WTC11 (cell line): ENCODE data around the gene LRMDA. TPM values are rescaled to one million over a fixed set of nuclear protein-coding genes. Genes with fewer than 3 reads are reported as not detected.

Source experiments
- ATAC-seq: fragments of 200-7000 bp; cut with Tn5 transposase; 2 replicates; pipeline ENCODE4 v1.10.0; 2021; ENCODE audit warnings: mild to moderate bottlenecking, moderate library complexity
- CTCF ChIA-PET: fragments of 300-600 bp; sonication (Branson Sonifier 250); formaldehyde crosslinking; loops from one replicate; lab custom pipeline; 2021; ENCODE audit warnings: antibody characterized with exemption; lab: Charles Lee
- POLR2A ChIA-PET: fragments of 350-600 bp; sonication (Branson Sonifier 250); formaldehyde crosslinking; loops from one replicate; lab custom pipeline; 2021; ENCODE audit warnings: antibody characterized with exemption; lab: Charles Lee
- DNase-seq: peaks from one replicate; pipeline ENCODE4 v3.0.0; 2021; ENCODE audit warnings: low spot score
- H3K27ac Mint-ChIP-seq: 2 replicates; pipeline ENCODE4 v1.8.0; 2021; ENCODE audit warnings: mixed read lengths
- H3K27me3 Mint-ChIP-seq: 2 replicates; pipeline ENCODE4 v1.8.0; 2021; ENCODE audit warnings: low read depth, mild to moderate bottlenecking, moderate library complexity, mixed read lengths
- H3K36me3 Mint-ChIP-seq: 2 replicates; pipeline ENCODE4 v1.8.0; 2021; ENCODE audit warnings: mixed read lengths
- H3K4me1 Mint-ChIP-seq: 2 replicates; pipeline ENCODE4 v1.8.0; 2022; ENCODE audit warnings: mixed read lengths
- H3K4me3 Mint-ChIP-seq: 2 replicates; pipeline ENCODE4 v1.8.0; 2021; ENCODE audit warnings: mild to moderate bottlenecking, moderate library complexity, mixed read lengths
- H3K9me3 Mint-ChIP-seq: 2 replicates; pipeline ENCODE4 v1.8.0; 2021; ENCODE audit warnings: mixed read lengths
- AFF4 ChIP-seq: sonication (generic); formaldehyde crosslinking; IDR thresholded peaks from 2 replicates; pipeline ENCODE4 v1.8.1; 2023; ENCODE audit warnings: mild to moderate bottlenecking, missing genetic modification reagents, borderline replicate concordance
- CDX4 ChIP-seq: fragments of 250-450 bp; sonication (Bioruptor Pico); IDR thresholded peaks from 2 replicates; pipeline ENCODE4 v1.9.0; 2021; ENCODE audit warnings: moderate library complexity, mild to moderate bottlenecking, inconsistent platforms, borderline replicate concordance
- CREB1 ChIP-seq: sonication (generic); formaldehyde crosslinking; IDR thresholded peaks from 2 replicates; pipeline ENCODE4 v1.8.0; 2023; ENCODE audit warnings: mild to moderate bottlenecking, missing genetic modification reagents
- E2F4 ChIP-seq: sonication (generic); formaldehyde crosslinking; IDR thresholded peaks from 2 replicates; pipeline ENCODE4 v1.8.1; 2022; ENCODE audit warnings: low read depth, mild to moderate bottlenecking, moderate library complexity, missing genetic modification reagents, borderline replicate concordance
- ERG ChIP-seq: fragments of 250-450 bp; sonication (Bioruptor Pico); IDR thresholded peaks from 2 replicates; pipeline ENCODE4 v1.8.0; 2021; ENCODE audit warnings: mild to moderate bottlenecking
- ETV6 ChIP-seq: sonication (generic); formaldehyde crosslinking; IDR thresholded peaks from 2 replicates; pipeline ENCODE4 v1.8.1; 2022; ENCODE audit warnings: mild to moderate bottlenecking, missing genetic modification reagents
- FOXK1 ChIP-seq: sonication (generic); formaldehyde crosslinking; IDR thresholded peaks from 2 replicates; pipeline ENCODE4 v1.8.0; 2022; ENCODE audit warnings: mild to moderate bottlenecking, moderate library complexity, missing genetic modification reagents
- HMGXB4 ChIP-seq: sonication (generic); formaldehyde crosslinking; IDR thresholded peaks from 2 replicates; pipeline ENCODE4 v1.8.1; 2023; ENCODE audit warnings: mild to moderate bottlenecking, moderate library complexity, missing genetic modification reagents
- IRF1 ChIP-seq: sonication (generic); formaldehyde crosslinking; IDR thresholded peaks from 2 replicates; pipeline ENCODE4 v1.8.0; 2023; ENCODE audit warnings: missing genetic modification reagents
- JUN ChIP-seq: sonication (generic); formaldehyde crosslinking; IDR thresholded peaks from 2 replicates; pipeline ENCODE4 v1.8.0; 2023; ENCODE audit warnings: mild to moderate bottlenecking, missing genetic modification reagents
- MAX ChIP-seq: sonication (generic); formaldehyde crosslinking; IDR thresholded peaks from 2 replicates; pipeline ENCODE4 v1.8.0; 2022; ENCODE audit warnings: mild to moderate bottlenecking, missing genetic modification reagents
- NR1H2 ChIP-seq: sonication (generic); formaldehyde crosslinking; IDR thresholded peaks from 2 replicates; pipeline ENCODE4 v1.9.0; 2021; ENCODE audit warnings: mild to moderate bottlenecking, moderate library complexity, missing genetic modification reagents
- OVOL2 ChIP-seq: fragments of 250-450 bp; sonication (Bioruptor Pico); IDR thresholded peaks from 2 replicates; pipeline ENCODE4 v1.9.0; 2021; ENCODE audit warnings: mild to moderate bottlenecking, borderline replicate concordance
- PREB ChIP-seq: sonication (generic); formaldehyde crosslinking; IDR thresholded peaks from 2 replicates; pipeline ENCODE4 v1.8.1; 2022; ENCODE audit warnings: mild to moderate bottlenecking, missing genetic modification reagents, moderate library complexity, borderline replicate concordance
- TEAD4 ChIP-seq: sonication (generic); formaldehyde crosslinking; IDR thresholded peaks from 2 replicates; pipeline ENCODE4 v1.8.0; 2022; ENCODE audit warnings: mild to moderate bottlenecking, missing genetic modification reagents
- ZBTB21 ChIP-seq: sonication (generic); formaldehyde crosslinking; IDR thresholded peaks from 2 replicates; pipeline ENCODE4 v1.8.1; 2023; ENCODE audit warnings: mild to moderate bottlenecking, missing genetic modification reagents, borderline replicate concordance
- ZNF138 ChIP-seq: sonication (generic); formaldehyde crosslinking; conservative IDR thresholded peaks from 2 replicates; pipeline ENCODE4 v1.8.1; 2022; ENCODE audit warnings: mild to moderate bottlenecking, moderate library complexity, missing genetic modification reagents
- ZNF219 ChIP-seq: sonication (generic); formaldehyde crosslinking; IDR thresholded peaks from 2 replicates; pipeline ENCODE4 v1.8.0; 2023; ENCODE audit warnings: missing genetic modification reagents, mild to moderate bottlenecking, borderline replicate concordance
- ZNF423 ChIP-seq: fragments of 250-450 bp; sonication (Bioruptor Pico); IDR thresholded peaks from 2 replicates; pipeline ENCODE4 v2.1.2; 2022; ENCODE audit warnings: mild to moderate bottlenecking, moderate library complexity
- ZNF425 ChIP-seq: fragments of 250-450 bp; sonication (Bioruptor Pico); conservative IDR thresholded peaks from 2 replicates; pipeline ENCODE4 v1.9.0; 2021; ENCODE audit warnings: mild to moderate bottlenecking
- total RNA-seq: library from RNA; stranded (reverse); gene quantifications from 3 replicates; pipeline ENCODE4 v1.2.3, GENCODE V29; 2021

Gene LRMDA
- total RNA-seq, 1 experiment from 2014 or later, result 0.92 TPM

GRCh38 chr10:75928231-75928630 is 496.8 kb downstream of the LRMDA start (continued):
- TF ChIP-seq FOXK1 (CRISPR knock-in tag) (no peak), ZBTB21 (CRISPR knock-in tag) (no peak)
- TF ChIP-seq, all 79 proteins: peak for 0

- no peaks in the 10 kb centered on the region for H3K9me3 Mint-ChIP-seq
- TF ChIP-seq E2F4 (CRISPR knock-in tag), result no peak
- no peak for TF ChIP-seq TEAD4
- no peak for TF ChIP-seq FOXK1 (CRISPR knock-in tag)
- no peak for TF ChIP-seq ZNF423
- peaks cover 15% of the 10 kb centered on the region for H3K27me3 Mint-ChIP-seq
- no peaks in the 10 kb centered on the region for H3K36me3 Mint-ChIP-seq
- no peak overlapping the region for H3K4me3 Mint-ChIP-seq
- DNase-seq (no peak), ATAC-seq (no peak)
- CTCF ChIA-PET, result no interaction called here
- POLR2A ChIA-PET, result no interaction called here
- peaks cover 11% of the 10 kb centered on the region for H3K4me1 Mint-ChIP-seq
- H3K27ac Mint-ChIP-seq, result no peak overlapping the region
Measured at GRCh38 chr10:75929630-75930161, 498.3 kb downstream of the LRMDA start.

GRCh38 chr10:75932921-75933320 is 501.5 kb downstream of the LRMDA start:
- Mint-ChIP-seq H3K4me1 (peaks cover 14% of the 10 kb centered on the region), H3K27me3 (peaks cover 11% of the 10 kb centered on the region), H3K36me3 (no peaks in the 10 kb centered on the region), H3K9me3 (no peaks in the 10 kb centered on the region), H3K4me3 (no peak overlapping the region), H3K27ac (no peak overlapping the region)
- DNase-seq (no peak), ATAC-seq (no peak)
- ChIA-PET POLR2A (no interaction called here), CTCF (no interaction called here)
- TF ChIP-seq ZNF138 (no peak), AFF4 (CRISPR knock-in tag) (no peak), MAX (CRISPR knock-in tag) (no peak), ZNF425 (CRISPR knock-in tag) (no peak), ERG (CRISPR knock-in tag) (no peak), ETV6 (CRISPR knock-in tag) (no peak), HMGXB4 (CRISPR knock-in tag) (no peak), OVOL2 (CRISPR knock-in tag) (no peak), NR1H2 (CRISPR knock-in tag) (no peak), CDX4 (no peak), CREB1 (CRISPR knock-in tag) (no peak), JUN (CRISPR knock-in tag) (no peak), IRF1 (CRISPR knock-in tag) (no peak), ZNF219 (CRISPR knock-in tag) (no peak), PREB (CRISPR knock-in tag) (no peak)
